RWPE2 (cell line): ENCODE results near the gene BIK.

ENCODE experiments used
- ATAC-seq: fragments of 200-7000 bp; cut with Tn5 transposase; 3 replicates; pipeline ENCODE4 v1.9.1; 2021; ENCODE audit warnings: low read depth
- DNase-seq: peaks from one replicate; pipeline ENCODE4 v3.0.0-alpha.2; 2020; ENCODE audit warnings: low spot score
- H3K27ac ChIP-seq: fragments of 450-650 bp; 2 replicates; pipeline ENCODE4 v1.5.1; 2017; ENCODE audit warnings: mild to moderate bottlenecking; ENCODE audit not compliant: poor library complexity, severe bottlenecking
- H3K27me3 ChIP-seq: fragments of 250-450 bp; sonication (Bioruptor Pico); 2 replicates; pipeline ENCODE4 v1.5.1; 2021; ENCODE audit warnings: mild to moderate bottlenecking, moderate library complexity; ENCODE audit not compliant: insufficient read depth, poor library complexity, severe bottlenecking
- H3K36me3 ChIP-seq: fragments of 250-450 bp; sonication (Bioruptor Pico); 2 replicates; pipeline ENCODE4 v1.5.1; 2020; ENCODE audit warnings: low read depth, mild to moderate bottlenecking, moderate library complexity
- H3K4me1 ChIP-seq: fragments of 250-450 bp; sonication (Bioruptor Pico); 2 replicates; pipeline ENCODE4 v1.5.1; 2021; ENCODE audit warnings: mild to moderate bottlenecking, moderate library complexity; ENCODE audit not compliant: insufficient read depth, poor library complexity, severe bottlenecking
- H3K4me3 ChIP-seq: fragments of 250-450 bp; sonication (Bioruptor Pico); 2 replicates; pipeline ENCODE4 v1.5.1; 2021; ENCODE audit warnings: mild to moderate bottlenecking, moderate library complexity; ENCODE audit not compliant: severe bottlenecking
- H3K9me3 ChIP-seq: fragments of 250-450 bp; sonication (Bioruptor Pico); 2 replicates; pipeline ENCODE4 v1.5.1; 2021; ENCODE audit warnings: mild to moderate bottlenecking, moderate library complexity; ENCODE audit not compliant: severe bottlenecking
- TF ChIP-seq, protein P1 (sequence below): fragments of 450-650 bp; IDR thresholded peaks from one replicate; pipeline ENCODE4 v1.5.1; 2017; ENCODE audit warnings: mild to moderate bottlenecking, moderate library complexity; ENCODE audit not compliant: poor library complexity, severe bottlenecking

The BIK gene

DNA sequence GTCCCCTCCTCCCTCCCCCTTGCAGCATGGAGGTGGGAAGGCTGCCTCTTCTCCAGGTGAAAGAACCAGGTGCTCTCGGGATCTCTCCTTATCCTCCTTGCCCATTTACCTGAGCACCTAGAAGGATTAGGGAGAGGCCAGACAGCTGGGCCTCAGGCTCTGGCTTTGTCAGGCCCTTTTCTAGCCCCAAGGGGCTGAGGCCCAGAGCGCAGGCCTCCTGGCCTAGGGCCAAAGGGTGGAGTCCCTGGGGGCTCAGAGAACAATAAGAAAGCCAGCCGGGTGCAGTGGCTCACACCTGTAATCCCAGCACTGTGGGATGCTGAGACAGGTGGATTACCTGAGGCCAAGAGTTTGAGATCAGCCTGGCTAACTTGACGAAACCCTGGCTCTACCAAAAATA lies 16.0 kb upstream of the BIK start:
- Histone ChIP-seq H3K4me1 (no peaks in the 10 kb centered on the region), H3K36me3 (no peaks in the 10 kb centered on the region), H3K9me3 (peaks cover 7% of the 10 kb centered on the region), H3K4me3 (no peak overlapping the region), H3K27me3 (no peaks in the 10 kb centered on the region), H3K27ac (no peak overlapping the region)
- DNase-seq (no peak), ATAC-seq (no peak)
- TF ChIP-seq, protein P1, sequence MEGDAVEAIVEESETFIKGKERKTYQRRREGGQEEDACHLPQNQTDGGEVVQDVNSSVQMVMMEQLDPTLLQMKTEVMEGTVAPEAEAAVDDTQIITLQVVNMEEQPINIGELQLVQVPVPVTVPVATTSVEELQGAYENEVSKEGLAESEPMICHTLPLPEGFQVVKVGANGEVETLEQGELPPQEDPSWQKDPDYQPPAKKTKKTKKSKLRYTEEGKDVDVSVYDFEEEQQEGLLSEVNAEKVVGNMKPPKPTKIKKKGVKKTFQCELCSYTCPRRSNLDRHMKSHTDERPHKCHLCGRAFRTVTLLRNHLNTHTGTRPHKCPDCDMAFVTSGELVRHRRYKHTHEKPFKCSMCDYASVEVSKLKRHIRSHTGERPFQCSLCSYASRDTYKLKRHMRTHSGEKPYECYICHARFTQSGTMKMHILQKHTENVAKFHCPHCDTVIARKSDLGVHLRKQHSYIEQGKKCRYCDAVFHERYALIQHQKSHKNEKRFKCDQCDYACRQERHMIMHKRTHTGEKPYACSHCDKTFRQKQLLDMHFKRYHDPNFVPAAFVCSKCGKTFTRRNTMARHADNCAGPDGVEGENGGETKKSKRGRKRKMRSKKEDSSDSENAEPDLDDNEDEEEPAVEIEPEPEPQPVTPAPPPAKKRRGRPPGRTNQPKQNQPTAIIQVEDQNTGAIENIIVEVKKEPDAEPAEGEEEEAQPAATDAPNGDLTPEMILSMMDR, result no peak

DNA sequence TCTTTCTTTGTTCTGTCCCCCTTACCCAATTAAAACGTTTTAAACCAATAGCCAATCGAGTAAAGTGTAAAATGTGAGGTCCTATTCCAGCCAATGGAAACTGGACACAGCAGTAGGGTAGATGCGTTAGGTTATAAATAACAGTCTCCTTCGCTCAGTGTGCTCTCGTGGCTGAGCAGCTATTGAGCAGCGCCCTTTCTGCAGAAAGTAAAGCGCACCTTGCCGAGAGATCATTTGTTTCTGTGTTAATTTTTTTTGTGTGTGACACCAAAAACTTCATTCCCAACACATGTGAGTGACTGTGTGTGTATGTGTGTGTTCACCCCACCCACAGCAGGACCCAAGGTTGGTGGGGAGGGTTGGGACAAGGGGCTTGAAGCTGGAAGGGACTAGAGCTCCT lies 14.1 kb upstream of the BIK start:
- Histone ChIP-seq H3K4me1 (no peaks in the 10 kb centered on the region), H3K36me3 (no peaks in the 10 kb centered on the region), H3K4me3 (no peak overlapping the region), H3K27me3 (no peaks in the 10 kb centered on the region), H3K27ac (no peak overlapping the region), H3K9me3 (peaks cover 7% of the 10 kb centered on the region)
- TF ChIP-seq, protein P1, result no peak
- DNase-seq (no peak), ATAC-seq (no peak)

GRCh38 chr22:43098356-43098755 lies 12.2 kb upstream of the BIK start:
- DNase-seq (no peak), ATAC-seq (no peak)
- TF ChIP-seq, protein P1, result no peak

GRCh38 chr22:43099095-43099494 lies 11.5 kb upstream of the BIK start:
- no peak for DNase-seq
- Histone ChIP-seq H3K9me3 (peaks cover 7% of the 10 kb centered on the region), H3K27ac (no peak overlapping the region), H3K4me1 (no peaks in the 10 kb centered on the region), H3K27me3 (no peaks in the 10 kb centered on the region), H3K36me3 (no peaks in the 10 kb centered on the region), H3K4me3 (no peak overlapping the region)
- TF ChIP-seq, protein P1, result no peak
- ATAC-seq, result no peak

More at GRCh38 chr22:43098356-43098755, 12.2 kb upstream of the BIK start:
- Histone ChIP-seq H3K4me1 (no peaks in the 10 kb centered on the region), H3K4me3 (no peak overlapping the region), H3K9me3 (peaks cover 7% of the 10 kb centered on the region), H3K36me3 (no peaks in the 10 kb centered on the region), H3K27ac (no peak overlapping the region), H3K27me3 (no peaks in the 10 kb centered on the region)

DNA sequence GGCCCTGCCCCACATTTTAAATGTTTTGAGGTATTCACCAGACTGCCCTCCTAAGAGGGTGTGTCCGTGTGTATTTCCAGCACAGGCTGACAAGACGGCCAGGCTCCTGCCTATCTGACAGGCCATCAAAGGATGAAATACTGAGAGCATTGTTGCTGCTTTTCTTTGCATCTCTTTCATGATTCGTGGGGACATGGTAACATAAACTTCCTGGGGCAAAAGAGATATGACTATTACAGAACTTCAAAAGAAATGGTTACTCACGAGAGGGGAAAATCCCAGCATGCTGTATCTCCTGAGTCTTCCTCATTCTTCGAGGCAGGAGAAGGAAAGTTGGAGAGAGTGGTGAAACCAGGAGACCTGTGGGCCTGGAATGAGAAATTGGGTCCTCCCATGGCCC lies 10.3 kb upstream of the BIK start:
- Histone ChIP-seq H3K36me3 (no peaks in the 10 kb centered on the region), H3K27ac (no peak overlapping the region), H3K9me3 (peaks cover 7% of the 10 kb centered on the region), H3K4me1 (no peaks in the 10 kb centered on the region), H3K27me3 (no peaks in the 10 kb centered on the region), H3K4me3 (no peak overlapping the region)
- DNase-seq, result no peak
- TF ChIP-seq, protein P1, result no peak
- no peak; the same call in 2 of the 3 replicates for ATAC-seq
